GM10248 (cell line): Measurements from ENCODE around the gene GNB2.

Experiments
- CTCF ChIA-PET: fragments of 300-600 bp; sonication (Branson Sonifier 250); formaldehyde crosslinking; extraction: SDS; loops from one replicate; lab custom pipeline; 2021; ENCODE audit warnings: antibody characterized with exemption; lab: Yijun Ruan, JAX
- POLR2A ChIA-PET: fragments of 350-650 bp; sonication (Branson Sonifier 250); formaldehyde crosslinking; extraction: SDS; loops from one replicate; lab custom pipeline; 2020; ENCODE audit warnings: antibody characterized with exemption; lab: Yijun Ruan, JAX
- DNase-seq: peaks from one replicate; pipeline ENCODE4 v3.0.0; 2012; ENCODE audit errors: extremely low spot score
- CTCF ChIP-seq: IDR thresholded peaks from 2 replicates; pipeline ENCODE4 v1.5.1; 2012; ENCODE audit warnings: mild to moderate bottlenecking, low read depth; ENCODE audit errors: extremely low read depth, missing control alignments, control extremely low read depth

GNB2 gene

GRCh38 chr7:100685049-100685605 is 11.6 kb downstream of the GNB2 start:
- no peak for TF ChIP-seq CTCF
- CTCF ChIA-PET, result interaction anchor here (1.1 to 3.1 kb wide), 3 partner anchors 20 to 72 kb away, joined by 3 to 15 read pairs (median 3); partner anchors contain the start of gene POP7
- POLR2A ChIA-PET, result interaction anchor here (0.6 to 0.7 kb wide), 2 partner anchors 27 to 225 kb away, joined by 3 to 8 read pairs; no protein-coding TSS in a partner anchor
- DNase-seq, result no peak

GRCh38 chr7:100685631-100686145 is 12.1 kb downstream of the GNB2 start:
- ChIA-PET CTCF (interaction anchor here (1.1 to 1.3 kb wide), 3 partner anchors 20 to 72 kb away, joined by 3 to 4 read pairs (median 3); partner anchors contain the start of gene POP7), POLR2A (no interaction called here)
- TF ChIP-seq CTCF, result no peak
- no peak for DNase-seq

DNA sequence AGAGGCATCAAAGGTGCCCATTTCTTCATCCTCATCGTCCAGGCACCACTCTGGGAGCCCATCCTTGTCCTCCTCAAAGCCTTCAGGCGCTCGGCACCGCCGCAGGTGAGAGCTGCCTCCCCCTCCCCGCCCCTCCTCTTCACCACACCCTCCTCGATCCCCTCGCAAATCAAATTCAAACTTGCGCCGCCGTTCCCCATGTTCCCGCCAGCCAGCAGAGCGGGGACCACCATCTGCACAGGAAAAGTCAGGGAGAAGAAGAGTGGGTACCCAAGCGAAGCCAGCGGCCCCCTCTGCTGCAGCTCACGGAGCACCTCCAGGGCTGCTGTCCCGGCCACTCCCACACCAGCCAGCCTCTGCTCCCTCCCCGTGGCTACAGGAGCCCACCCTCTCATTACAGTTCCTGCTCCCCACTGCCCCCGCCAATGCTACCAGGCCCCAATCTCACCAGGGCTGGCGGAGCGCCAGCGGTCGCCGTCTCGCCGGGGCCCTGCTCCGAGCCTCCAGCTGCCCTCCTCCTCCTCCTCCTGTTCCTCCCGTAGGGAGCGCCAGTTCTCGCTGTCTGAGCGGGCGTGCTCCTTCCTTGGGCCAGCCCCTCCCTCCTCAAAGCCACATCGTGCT is 12.8 kb downstream of the GNB2 start:
- no peak for TF ChIP-seq CTCF
- POLR2A ChIA-PET, result no interaction called here
- DNase-seq, result no peak
- CTCF ChIA-PET, result interaction anchor here (1.1 kb wide), 1 partner anchor 19 kb away, joined by 4 read pairs; the partner anchor contains the start of gene POP7

DNA sequence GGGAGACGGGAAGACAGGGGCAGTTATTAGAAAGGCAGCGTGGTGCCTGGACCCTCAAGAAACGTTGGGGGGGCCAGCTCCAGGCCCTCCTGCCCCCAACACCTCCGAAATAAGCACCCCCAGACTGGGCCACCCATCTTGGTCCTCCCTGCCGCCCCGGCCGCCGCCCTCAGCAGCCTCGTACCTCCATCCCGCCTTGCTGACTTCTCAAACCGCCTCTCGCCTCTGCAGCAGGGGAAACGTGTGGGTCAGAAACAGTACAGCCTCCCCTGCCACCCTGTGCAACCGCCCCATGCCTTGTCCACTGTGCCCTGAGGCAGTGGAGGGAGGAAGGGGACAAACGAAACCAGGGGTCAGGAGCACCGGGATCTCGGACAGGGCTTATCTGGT is 13.3 kb downstream of the GNB2 start:
- DNase-seq, result no peak
- ChIA-PET CTCF (interaction anchor here (1.1 kb wide), 1 partner anchor 19 kb away, joined by 4 read pairs; the partner anchor contains the start of gene POP7), POLR2A (no interaction called here)
- no peak for TF ChIP-seq CTCF

DNA sequence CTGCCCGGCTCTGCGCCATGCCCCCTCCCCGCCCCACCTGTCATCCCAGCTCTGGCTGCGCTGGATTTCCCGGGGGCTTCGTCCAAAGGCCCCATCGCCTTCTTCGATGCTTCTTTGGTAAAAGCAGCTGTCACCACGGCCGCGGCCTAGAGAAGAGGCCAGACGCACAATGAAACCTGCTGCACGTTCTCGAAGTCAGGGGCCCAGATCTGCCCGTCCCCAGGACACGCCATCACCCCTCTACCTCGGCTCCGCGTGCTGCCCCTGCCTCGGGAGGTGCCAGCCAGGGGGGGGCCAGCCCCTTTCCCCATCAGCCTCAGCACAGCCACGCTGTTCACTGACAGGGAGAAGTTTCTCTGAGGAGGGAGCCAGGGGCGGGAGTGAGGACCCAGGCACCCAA is 13.7 kb downstream of the GNB2 start:
- ChIA-PET POLR2A (no interaction called here), CTCF (no interaction called here)
- DNase-seq, result no peak
- TF ChIP-seq CTCF, result no peak

DNA sequence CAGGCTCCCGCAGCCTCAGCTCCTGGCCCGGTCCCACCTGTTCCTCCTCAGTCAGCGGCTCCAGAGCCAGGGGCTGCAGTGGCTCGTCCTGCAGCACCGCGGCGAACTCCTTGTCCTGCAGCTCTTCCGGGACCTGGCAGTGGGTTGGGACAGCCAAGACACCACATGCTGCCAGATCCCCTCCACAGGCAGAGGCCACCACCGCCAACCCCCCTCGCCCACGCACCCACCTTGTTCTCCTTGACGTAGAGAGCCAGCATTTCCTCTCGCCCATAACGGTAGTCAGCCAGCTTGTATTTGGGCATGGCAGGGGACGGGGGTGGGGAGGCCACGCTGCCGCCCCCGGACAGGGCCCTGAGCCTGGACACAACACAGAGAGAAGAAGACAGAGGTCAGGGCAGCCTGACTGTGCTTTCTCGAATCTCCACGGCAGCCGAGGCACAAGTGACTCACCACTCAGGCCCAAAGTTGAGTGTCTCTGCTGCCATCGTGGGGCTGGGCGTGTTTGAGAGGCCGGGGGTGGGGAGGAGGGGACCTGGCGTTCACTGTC is 14.3 kb downstream of the GNB2 start:
- ChIA-PET POLR2A (no interaction called here), CTCF (interaction anchor here (10.3 kb wide), 1 partner anchor 18 kb away, joined by 159 read pairs; the partner anchor contains the start of gene POP7)
- TF ChIP-seq CTCF, result no peak
- no peak for DNase-seq
